NCI-H774 (cell line): ENCODE measurements around the gene NEDD4L.

Experiments used
- DNase-seq: peaks from one replicate; lab custom pipeline; 2025; lab: John Stamatoyannopoulos, UW

The NEDD4L gene

GRCh38 chr18:58095655-58096054 is 51.6 kb downstream of the NEDD4L start:
- DNase-seq: no peak

GRCh38 chr18:58096658-58097057 is 52.6 kb downstream of the NEDD4L start:
- DNase-seq: no peak

- DNase-seq: no peak
Measured at GRCh38 chr18:58097121-58097906, 53.3 kb downstream of the NEDD4L start.

GRCh38 chr18:58097907-58098166 is 53.8 kb downstream of the NEDD4L start:
- no peak for DNase-seq

- DNase-seq: no peak
Measured at GRCh38 chr18:58098706-58099105, 54.7 kb downstream of the NEDD4L start.

- DNase-seq: no peak
Measured at GRCh38 chr18:58100154-58100553, 56.1 kb downstream of the NEDD4L start.

- DNase-seq: no peak
Measured at GRCh38 chr18:58101291-58101794, 57.3 kb downstream of the NEDD4L start.

GRCh38 chr18:58102018-58102417 is 58.0 kb downstream of the NEDD4L start:
- DNase-seq: no peak

- no peak for DNase-seq
Measured at GRCh38 chr18:58102875-58103274, 58.8 kb downstream of the NEDD4L start.

GRCh38 chr18:58103339-58103985 is 59.4 kb downstream of the NEDD4L start:
- DNase-seq: peak; percentile 20

- no peak for DNase-seq
Measured at GRCh38 chr18:58104096-58104495, 60.1 kb downstream of the NEDD4L start.

GRCh38 chr18:58105206-58105887 is 61.3 kb downstream of the NEDD4L start:
- no peak for DNase-seq

- DNase-seq: no peak
Measured at GRCh38 chr18:58105888-58106260, 61.8 kb downstream of the NEDD4L start.

- no peak for DNase-seq
Measured at GRCh38 chr18:58106289-58107070, 62.5 kb downstream of the NEDD4L start.

- no peak for DNase-seq
Measured at GRCh38 chr18:58109256-58109655, 65.2 kb downstream of the NEDD4L start.

- no peak for DNase-seq
Measured at GRCh38 chr18:58110398-58110797, 66.4 kb downstream of the NEDD4L start.

- DNase-seq: no peak
Measured at GRCh38 chr18:58112174-58112573, 68.1 kb downstream of the NEDD4L start.

- no peak for DNase-seq
Measured at GRCh38 chr18:58113337-58113736, 69.3 kb downstream of the NEDD4L start.

GRCh38 chr18:58114766-58115165 is 70.7 kb downstream of the NEDD4L start:
- DNase-seq: no peak

- DNase-seq: no peak
Measured at GRCh38 chr18:58116818-58117217, 72.8 kb downstream of the NEDD4L start.

- DNase-seq: no peak
Measured at GRCh38 chr18:58117786-58118403, 73.9 kb downstream of the NEDD4L start.

GRCh38 chr18:58118536-58118935 is 74.5 kb downstream of the NEDD4L start:
- DNase-seq: no peak
